Measurements from ENCODE around the gene PXMP2.

GRCh38 chr12:132741620-132742019, 54.2 kb downstream of the PXMP2 start:
- TF ChIP-seq CTCF (IDR thresholded peaks at IDR 0.05; ENCODE audit: insufficient read depth, low read depth, low read length) (no peak), EZH2 (IDR thresholded peaks at IDR 0.05; ENCODE audit: insufficient read depth, low read length) (no peak)

Data from astrocyte (in vitro differentiated cells and primary cell).